T-helper 2 cell treated with Interferon-gamma antibody and Interleukin-4, amounts not matched to agents 5 μg/mL and 100 μg/mL, for 36 hours (primary cell): ENCODE measurements around the gene IGFBP2.
A peak's percentile ranks its signal among the peaks of the same experiment; 100 is the strongest.

ENCODE experiments used
- DNase-seq: peaks from one replicate; pipeline ENCODE4 v3.0.0; 2021; ENCODE audit warnings: low spot score
- H3K27ac Mint-ChIP-seq: one replicate; pipeline ENCODE4 v1.8.0; 2021; ENCODE audit warnings: mild to moderate bottlenecking, mixed read lengths
- H3K27me3 Mint-ChIP-seq: one replicate; pipeline ENCODE4 v1.8.0; 2021; ENCODE audit warnings: low read depth, mixed read lengths
- H3K36me3 Mint-ChIP-seq: one replicate; pipeline ENCODE4 v1.8.0; 2021; ENCODE audit warnings: low read depth, mixed read lengths
- H3K4me1 Mint-ChIP-seq: one replicate; pipeline ENCODE4 v1.8.0; 2021; ENCODE audit warnings: low read depth, mixed read lengths
- H3K4me3 Mint-ChIP-seq: one replicate; pipeline ENCODE4 v1.8.0; 2022; ENCODE audit warnings: mild to moderate bottlenecking, moderate library complexity, mixed read lengths
- H3K9me3 Mint-ChIP-seq: one replicate; pipeline ENCODE4 v1.8.0; 2021; ENCODE audit warnings: mixed read lengths

Gene IGFBP2

GRCh38 chr2:216657086-216657855 is 24.1 kb downstream of the IGFBP2 start:
- peaks cover 4% of the 10 kb centered on the region for H3K4me1 Mint-ChIP-seq
- no peak for DNase-seq
- H3K27ac Mint-ChIP-seq = no peak overlapping the region
- H3K27me3 Mint-ChIP-seq = no peaks in the 10 kb centered on the region
- no peaks in the 10 kb centered on the region for H3K36me3 Mint-ChIP-seq
- H3K9me3 Mint-ChIP-seq = no peaks in the 10 kb centered on the region
- H3K4me3 Mint-ChIP-seq = no peak overlapping the region

- Mint-ChIP-seq H3K9me3 (no peaks in the 10 kb centered on the region), H3K27me3 (no peaks in the 10 kb centered on the region), H3K27ac (no peak overlapping the region), H3K36me3 (no peaks in the 10 kb centered on the region), H3K4me3 (no peak overlapping the region), H3K4me1 (peaks cover 4% of the 10 kb centered on the region)
- no peak for DNase-seq
Observed at GRCh38 chr2:216657980-216658379, 24.8 kb downstream of the IGFBP2 start.

GRCh38 chr2:216658757-216659156 is 25.5 kb downstream of the IGFBP2 start:
- H3K4me1 Mint-ChIP-seq = peaks cover 4% of the 10 kb centered on the region
- H3K36me3 Mint-ChIP-seq = no peaks in the 10 kb centered on the region
- DNase-seq = no peak

GRCh38 chr2:216659276-216659675 is 26.1 kb downstream of the IGFBP2 start:
- DNase-seq = no peak
- H3K36me3 Mint-ChIP-seq = no peaks in the 10 kb centered on the region
- peaks cover under 1% of the 10 kb centered on the region for H3K4me1 Mint-ChIP-seq
- H3K4me3 Mint-ChIP-seq = no peak overlapping the region
- no peak overlapping the region for H3K27ac Mint-ChIP-seq
- no peaks in the 10 kb centered on the region for H3K9me3 Mint-ChIP-seq
- no peaks in the 10 kb centered on the region for H3K27me3 Mint-ChIP-seq

More at GRCh38 chr2:216658757-216659156, 25.5 kb downstream of the IGFBP2 start:
- no peaks in the 10 kb centered on the region for H3K27me3 Mint-ChIP-seq
- no peak overlapping the region for H3K4me3 Mint-ChIP-seq
- no peak overlapping the region for H3K27ac Mint-ChIP-seq
- H3K9me3 Mint-ChIP-seq = no peaks in the 10 kb centered on the region

GRCh38 chr2:216660496-216660895 is 27.3 kb downstream of the IGFBP2 start:
- Mint-ChIP-seq H3K27me3 (no peaks in the 10 kb centered on the region), H3K4me3 (no peak overlapping the region), H3K36me3 (no peaks in the 10 kb centered on the region), H3K27ac (no peak overlapping the region), H3K9me3 (no peaks in the 10 kb centered on the region), H3K4me1 (no peaks in the 10 kb centered on the region)
- DNase-seq = no peak

GRCh38 chr2:216661051-216661450 is 27.8 kb downstream of the IGFBP2 start:
- no peaks in the 10 kb centered on the region for H3K4me1 Mint-ChIP-seq
- H3K27me3 Mint-ChIP-seq = no peaks in the 10 kb centered on the region
- H3K36me3 Mint-ChIP-seq = no peaks in the 10 kb centered on the region
- H3K9me3 Mint-ChIP-seq = no peaks in the 10 kb centered on the region
- no peak overlapping the region for H3K4me3 Mint-ChIP-seq
- H3K27ac Mint-ChIP-seq = no peak overlapping the region
- DNase-seq = no peak

GRCh38 chr2:216661639-216662375 is 28.6 kb downstream of the IGFBP2 start:
- DNase-seq = no peak

GRCh38 chr2:216663106-216663505 is 29.9 kb downstream of the IGFBP2 start:
- no peak overlapping the region for H3K4me3 Mint-ChIP-seq
- no peak overlapping the region for H3K27ac Mint-ChIP-seq
- no peak for DNase-seq
- H3K36me3 Mint-ChIP-seq = no peaks in the 10 kb centered on the region
- no peaks in the 10 kb centered on the region for H3K9me3 Mint-ChIP-seq
- no peaks in the 10 kb centered on the region for H3K27me3 Mint-ChIP-seq
- peaks cover 1% of the 10 kb centered on the region for H3K4me1 Mint-ChIP-seq

More at GRCh38 chr2:216661639-216662375, 28.6 kb downstream of the IGFBP2 start:
- H3K4me3 Mint-ChIP-seq = no peak overlapping the region
- no peaks in the 10 kb centered on the region for H3K27me3 Mint-ChIP-seq
- H3K9me3 Mint-ChIP-seq = no peaks in the 10 kb centered on the region
- H3K27ac Mint-ChIP-seq = no peak overlapping the region
- peaks cover 1% of the 10 kb centered on the region for H3K4me1 Mint-ChIP-seq
- no peaks in the 10 kb centered on the region for H3K36me3 Mint-ChIP-seq

- DNase-seq = no peak
- no peak overlapping the region for H3K4me3 Mint-ChIP-seq
- H3K9me3 Mint-ChIP-seq = no peaks in the 10 kb centered on the region
- H3K4me1 Mint-ChIP-seq = peaks cover 1% of the 10 kb centered on the region
- peaks cover 3% of the 10 kb centered on the region for H3K27me3 Mint-ChIP-seq
- H3K27ac Mint-ChIP-seq = no peak overlapping the region
- H3K36me3 Mint-ChIP-seq = no peaks in the 10 kb centered on the region
Observed at GRCh38 chr2:216663846-216664245, 30.6 kb downstream of the IGFBP2 start.

- H3K36me3 Mint-ChIP-seq = no peaks in the 10 kb centered on the region
- H3K4me3 Mint-ChIP-seq = no peak overlapping the region
- DNase-seq = no peak
- peaks cover 1% of the 10 kb centered on the region for H3K4me1 Mint-ChIP-seq
- no peak overlapping the region for H3K27ac Mint-ChIP-seq
- peaks cover 3% of the 10 kb centered on the region for H3K27me3 Mint-ChIP-seq
- H3K9me3 Mint-ChIP-seq = no peaks in the 10 kb centered on the region
Observed at GRCh38 chr2:216664593-216665034, 31.4 kb downstream of the IGFBP2 start.

GRCh38 chr2:216665242-216665641 is 32.0 kb downstream of the IGFBP2 start:
- Mint-ChIP-seq H3K4me1 (peaks cover 1% of the 10 kb centered on the region), H3K9me3 (no peaks in the 10 kb centered on the region), H3K36me3 (no peaks in the 10 kb centered on the region), H3K27ac (no peak overlapping the region), H3K4me3 (no peak overlapping the region), H3K27me3 (peaks cover 3% of the 10 kb centered on the region)
- no peak for DNase-seq

GRCh38 chr2:216665717-216666116 is 32.5 kb downstream of the IGFBP2 start:
- Mint-ChIP-seq H3K27ac (no peak overlapping the region), H3K4me3 (no peak overlapping the region), H3K4me1 (peaks cover 1% of the 10 kb centered on the region), H3K27me3 (peaks cover 3% of the 10 kb centered on the region), H3K36me3 (no peaks in the 10 kb centered on the region), H3K9me3 (no peaks in the 10 kb centered on the region)
- DNase-seq = no peak

- DNase-seq = peak; percentile 53
- Mint-ChIP-seq H3K4me3 (no peak overlapping the region), H3K4me1 (peaks cover 1% of the 10 kb centered on the region), H3K27me3 (peaks cover 3% of the 10 kb centered on the region), H3K27ac (no peak overlapping the region), H3K9me3 (no peaks in the 10 kb centered on the region), H3K36me3 (no peaks in the 10 kb centered on the region)
Observed at GRCh38 chr2:216666461-216667233, 33.4 kb downstream of the IGFBP2 start.
